Measurements from ENCODE around the gene COPE.

DNA sequence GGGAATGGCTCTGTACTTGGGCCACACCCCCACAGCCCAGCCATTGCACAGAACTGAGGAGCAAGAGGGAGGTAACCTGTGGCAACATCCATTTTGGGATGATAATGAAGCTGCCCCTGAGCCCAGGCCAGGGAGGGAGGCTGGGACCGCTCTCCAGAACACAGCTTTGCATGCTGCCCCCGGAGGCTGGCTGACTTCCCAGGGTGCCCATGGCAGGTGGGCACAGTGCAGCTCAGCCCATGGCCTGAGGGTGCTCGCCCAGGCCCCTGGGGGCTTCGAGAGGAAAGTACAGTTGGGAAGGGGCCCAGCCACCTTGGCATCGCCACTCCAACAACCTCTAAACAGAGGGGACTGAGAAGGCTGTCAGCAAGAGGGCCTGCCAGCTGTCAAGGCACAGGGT, 5.7 kb downstream of the COPE start:
- TF ChIP-seq, protein P1, sequence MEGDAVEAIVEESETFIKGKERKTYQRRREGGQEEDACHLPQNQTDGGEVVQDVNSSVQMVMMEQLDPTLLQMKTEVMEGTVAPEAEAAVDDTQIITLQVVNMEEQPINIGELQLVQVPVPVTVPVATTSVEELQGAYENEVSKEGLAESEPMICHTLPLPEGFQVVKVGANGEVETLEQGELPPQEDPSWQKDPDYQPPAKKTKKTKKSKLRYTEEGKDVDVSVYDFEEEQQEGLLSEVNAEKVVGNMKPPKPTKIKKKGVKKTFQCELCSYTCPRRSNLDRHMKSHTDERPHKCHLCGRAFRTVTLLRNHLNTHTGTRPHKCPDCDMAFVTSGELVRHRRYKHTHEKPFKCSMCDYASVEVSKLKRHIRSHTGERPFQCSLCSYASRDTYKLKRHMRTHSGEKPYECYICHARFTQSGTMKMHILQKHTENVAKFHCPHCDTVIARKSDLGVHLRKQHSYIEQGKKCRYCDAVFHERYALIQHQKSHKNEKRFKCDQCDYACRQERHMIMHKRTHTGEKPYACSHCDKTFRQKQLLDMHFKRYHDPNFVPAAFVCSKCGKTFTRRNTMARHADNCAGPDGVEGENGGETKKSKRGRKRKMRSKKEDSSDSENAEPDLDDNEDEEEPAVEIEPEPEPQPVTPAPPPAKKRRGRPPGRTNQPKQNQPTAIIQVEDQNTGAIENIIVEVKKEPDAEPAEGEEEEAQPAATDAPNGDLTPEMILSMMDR (IDR thresholded peaks at IDR 0.05 in 4 of 5, conservative IDR thresholded peaks at IDR 0.05 in 1 of 5), result no peak
- TF ChIP-seq POLR2A (IDR thresholded peaks at IDR 0.05), result no peak

Data from gastrocnemius medialis (tissue), 4 donors.